Stimulated activated CD4-positive, alpha-beta T cell treated with anti-CD3 and anti-CD28 coated beads, Interleukin-1b, Interleukin-23, amount 100 ng/mL, for 4 hours (primary cell): ENCODE measurements around the gene CNBD2.
"Not testable (repeated sequence)": the region's sequence is repeated elsewhere in the genome, so short reads cannot be mapped to it uniquely, and the experiment has no call there.

Experiments
- DNase-seq, 2 donors: peaks; one replicate each; pipeline ENCODE4 v3.0.0-alpha.2; 2020; ENCODE audit warnings: low read depth in 2 of 2

The CNBD2 gene

DNA sequence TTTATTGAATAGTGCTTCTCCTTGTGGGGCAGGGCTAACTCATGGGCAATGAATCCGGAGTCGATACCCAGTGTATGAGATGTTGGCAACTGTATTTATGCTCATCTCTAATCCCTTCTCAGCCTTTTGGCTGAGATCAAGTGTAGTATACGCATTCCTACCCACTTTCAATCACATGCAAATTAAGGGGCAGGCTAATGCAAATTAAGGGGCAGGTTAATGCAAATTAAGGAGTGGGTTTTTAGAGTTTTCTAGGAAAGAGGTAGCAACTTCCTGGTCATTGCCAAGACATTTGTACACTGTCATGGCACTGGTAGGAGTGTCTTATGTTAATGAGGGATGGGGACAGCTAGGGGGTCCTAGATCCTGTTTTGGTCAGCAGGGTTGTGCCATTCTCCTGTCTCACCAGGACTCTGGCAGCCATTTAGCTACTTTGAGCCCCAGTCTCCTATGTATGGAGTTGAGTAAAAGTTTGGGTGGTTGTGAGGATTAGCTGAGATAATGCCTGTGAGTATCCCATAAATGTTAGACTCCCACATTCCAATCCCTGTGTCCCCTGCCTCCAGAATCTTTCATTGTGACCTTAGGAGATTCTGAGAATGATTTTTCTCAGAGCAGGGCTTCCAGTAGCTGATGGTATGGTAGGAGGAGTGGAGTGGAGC lies at the start of gene CNBD2:
Gene CNBD2, plus strand, starts transcription at position 612 of the 662 bp plus-strand sequence. CDS start 173 bp downstream, outside the sequence.
- no peak for DNase-seq

- DNase-seq: no peak
Measured at GRCh38 chr20:35920523-35920922, 47.9 kb upstream of the CNBD2 start.

DNA sequence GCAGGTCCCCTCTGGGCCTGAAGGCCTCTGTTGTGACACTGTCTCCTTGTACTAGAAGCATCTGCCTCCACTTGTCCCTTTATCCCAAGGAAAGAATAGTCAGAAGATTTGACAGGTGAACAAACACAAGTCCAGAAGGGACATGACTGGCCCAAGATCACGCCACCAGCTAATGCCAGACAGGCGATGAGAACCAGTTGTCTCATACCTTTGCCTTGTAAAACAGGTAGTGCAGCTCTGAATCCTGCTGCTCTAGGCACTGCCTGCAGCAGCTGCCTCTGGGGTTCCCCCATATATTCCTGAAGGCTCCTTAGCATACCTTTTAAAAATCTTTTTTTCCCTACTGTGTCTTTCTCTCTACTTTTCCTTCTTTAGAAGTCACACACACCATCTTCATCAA lies 39.1 kb upstream of the CNBD2 start:
- DNase-seq: no peak

GRCh38 chr20:35934050-35934449 lies 34.3 kb upstream of the CNBD2 start:
- DNase-seq: no peak

DNA sequence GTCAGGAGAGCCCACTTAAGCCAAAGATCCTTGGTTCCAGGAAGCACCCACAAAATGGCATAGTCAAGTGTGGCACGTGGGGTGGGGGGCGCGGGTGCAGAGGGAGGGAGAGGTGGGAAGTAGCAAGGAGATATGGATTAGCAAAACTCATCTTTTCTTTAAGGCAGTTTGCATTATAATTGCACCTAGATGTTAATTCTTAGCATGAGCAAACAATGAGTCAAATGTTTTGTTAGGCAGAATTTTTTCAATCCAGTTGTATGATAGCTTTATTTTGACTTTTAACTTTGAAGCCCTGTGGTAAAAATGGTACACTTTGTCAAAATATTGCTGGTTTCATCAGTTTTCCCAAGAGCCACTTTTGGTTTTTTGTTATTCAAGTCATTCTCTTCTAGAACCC lies 29.1 kb upstream of the CNBD2 start:
- no peak for DNase-seq

DNA sequence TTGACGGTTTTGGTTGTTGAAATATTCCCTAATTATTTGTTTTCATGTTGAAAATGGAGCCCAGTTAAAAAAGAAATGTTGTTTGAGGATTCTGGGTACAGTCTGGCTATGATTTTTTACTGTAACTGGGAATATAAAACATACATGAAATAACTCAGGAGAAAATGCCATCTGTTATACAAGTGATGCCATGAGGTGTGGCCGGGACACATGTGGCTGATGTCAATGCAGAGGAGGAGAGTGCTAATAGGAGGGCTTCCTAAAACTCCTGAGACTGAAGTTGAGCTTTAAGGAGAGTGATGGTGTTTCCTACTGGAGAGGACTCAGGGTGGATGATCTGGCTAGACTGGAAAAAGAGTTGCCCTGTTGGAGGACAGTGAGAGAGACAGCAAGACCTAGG lies 26.8 kb upstream of the CNBD2 start:
- DNase-seq: no peak

GRCh38 chr20:35942243-35942642 lies 26.1 kb upstream of the CNBD2 start:
- DNase-seq: no peak

- DNase-seq: no peak
Measured at GRCh38 chr20:35947489-35947888, 20.9 kb upstream of the CNBD2 start.

DNA sequence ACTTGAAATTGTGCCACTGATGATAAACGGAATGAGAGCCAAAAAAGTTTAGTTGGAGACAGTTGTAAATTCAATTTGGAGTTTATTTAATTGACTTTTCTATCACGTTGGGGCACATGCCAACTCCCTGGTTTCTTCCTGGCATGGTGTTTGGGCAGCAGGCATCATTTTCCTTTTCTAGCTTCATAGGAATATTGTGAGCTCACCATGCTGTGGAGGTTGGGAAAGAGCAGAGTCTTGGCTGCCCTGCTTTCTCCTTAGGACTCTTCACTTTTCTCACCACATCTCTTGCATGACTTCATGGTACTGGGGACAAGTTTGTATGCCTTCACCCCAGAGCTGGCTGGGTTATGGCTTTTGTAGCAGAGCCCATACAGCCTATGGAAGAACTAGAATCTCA lies 20.5 kb upstream of the CNBD2 start:
- DNase-seq: no peak

DNA sequence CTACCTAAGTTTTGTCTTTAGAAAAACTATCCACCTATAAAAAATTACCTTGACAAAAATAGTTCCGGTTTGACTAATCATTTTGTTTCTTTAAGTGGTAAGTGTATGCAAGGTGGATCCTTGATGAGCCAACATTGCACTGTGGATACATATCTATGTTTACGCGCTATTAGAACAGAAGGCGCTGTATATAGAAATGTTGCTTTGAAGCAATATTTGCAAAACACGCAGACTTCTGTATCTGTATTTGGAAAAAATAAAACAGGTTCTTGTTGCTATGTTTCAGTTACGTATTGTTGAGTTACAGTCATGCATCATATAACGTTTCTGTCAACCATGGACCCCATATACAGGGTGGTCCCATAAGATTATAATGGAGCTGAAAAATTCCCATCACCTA lies 18.3 kb upstream of the CNBD2 start:
- no peak for DNase-seq

DNA sequence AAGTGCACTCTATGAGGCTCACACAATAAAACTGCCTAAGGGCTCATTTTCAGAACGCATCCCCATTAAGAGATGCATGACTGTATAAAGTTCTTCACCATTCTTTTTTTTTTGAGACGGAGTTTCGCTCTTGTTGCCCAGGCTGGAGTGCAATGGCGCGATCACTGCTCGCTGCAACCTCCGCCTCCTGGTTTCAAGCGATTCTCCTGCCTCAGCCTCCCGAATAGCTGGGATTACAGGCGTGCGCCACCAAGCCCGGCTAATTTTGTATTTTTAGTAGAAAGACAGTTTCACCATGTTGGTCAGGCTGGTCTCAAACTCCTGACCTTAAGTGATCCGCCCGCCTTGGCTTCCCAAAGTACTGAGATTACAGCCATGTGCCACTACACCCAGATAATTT lies 16.3 kb upstream of the CNBD2 start:
- DNase-seq: not testable (repeated sequence)

DNA sequence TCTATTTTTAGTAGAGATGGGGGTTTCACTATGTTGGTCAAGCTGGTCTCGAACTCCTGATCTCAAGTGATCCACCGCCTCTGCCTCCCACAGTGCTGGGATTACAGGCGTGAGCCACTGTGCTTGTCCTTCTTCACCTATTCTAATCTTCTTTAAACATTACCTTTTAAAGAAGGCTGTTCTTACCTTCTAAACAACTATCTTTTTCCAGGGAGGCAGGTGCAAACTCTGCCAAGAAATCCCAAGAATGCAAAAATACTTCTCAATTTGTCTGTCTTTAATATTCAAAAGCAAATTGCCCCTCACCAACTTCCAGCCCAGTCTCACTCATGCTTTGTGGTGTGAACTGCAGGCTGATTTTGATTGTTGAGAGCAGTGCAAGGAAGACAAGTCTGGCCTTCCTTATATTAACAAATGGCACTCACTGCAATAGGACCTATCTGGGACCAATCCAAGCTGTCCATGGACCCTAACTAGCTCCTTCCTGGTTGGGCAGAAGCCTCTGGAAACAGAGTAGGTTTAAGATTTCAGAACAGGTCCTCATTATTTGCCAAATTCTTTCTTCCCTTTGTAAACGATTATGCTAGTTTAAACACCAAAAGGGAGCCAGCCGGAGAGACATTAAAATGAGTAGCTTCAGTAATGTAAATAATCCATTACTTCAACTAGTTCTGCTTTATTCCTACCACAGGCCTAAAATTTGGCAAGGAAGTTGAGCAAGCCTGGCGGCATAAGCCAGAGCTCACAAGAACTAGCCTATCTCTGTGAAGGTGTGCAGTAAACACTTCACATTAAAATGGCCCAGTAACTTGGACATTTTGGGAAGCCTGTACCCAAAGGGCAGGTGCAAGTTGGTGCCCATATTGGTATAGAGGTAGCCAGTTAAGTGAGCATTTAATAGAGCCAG lies 15.7 kb upstream of the CNBD2 start:
- no peak for DNase-seq

DNA sequence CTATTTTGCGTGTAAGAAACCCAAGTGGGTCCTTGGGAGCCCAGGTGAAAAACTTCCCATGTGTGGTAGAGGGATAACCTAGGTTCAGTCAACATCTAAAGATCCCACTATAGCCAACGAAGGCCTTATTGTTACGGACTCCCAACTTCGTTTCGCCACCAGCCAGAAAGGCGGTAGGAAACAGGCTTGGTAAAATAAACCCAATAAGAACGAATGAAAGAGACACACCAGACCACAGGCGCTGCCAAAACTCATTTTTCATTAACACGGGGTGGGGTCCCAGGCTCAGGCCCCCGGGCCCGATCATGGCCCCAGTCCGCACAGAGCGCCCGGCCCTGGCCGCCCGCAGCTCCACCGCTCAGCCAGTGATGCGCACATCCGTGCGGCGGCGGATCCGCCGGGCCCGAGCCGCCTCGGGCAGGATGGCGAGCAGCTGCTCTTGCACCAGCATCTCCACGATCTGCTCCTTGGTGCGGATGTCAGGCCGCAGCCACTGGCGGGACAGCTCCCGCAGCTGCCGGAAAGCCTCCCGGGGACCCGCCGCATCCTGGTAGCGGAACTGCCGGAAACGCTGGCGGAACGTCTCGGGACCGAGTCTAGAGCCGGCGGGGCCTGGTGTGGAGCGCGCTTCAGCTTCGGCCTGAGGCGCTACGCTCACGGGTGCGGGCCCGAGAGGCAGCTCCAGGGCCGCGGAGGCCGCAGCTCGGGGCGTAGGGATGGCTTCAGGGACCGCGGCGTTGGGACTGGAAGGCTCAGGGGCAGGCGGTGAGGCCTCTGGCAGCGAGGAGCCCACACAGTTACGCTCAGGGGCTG lies 14.8 kb upstream of the CNBD2 start:
- DNase-seq: peak; percentile 34 to 49

GRCh38 chr20:35954200-35954906 lies 14.0 kb upstream of the CNBD2 start, which contains the start of gene SCAND1:
Gene SCAND1, minus strand, starts transcription at chr20:35954502. Its CDS starts 218 bp downstream, at chr20:35954284.
- peak; percentile 91 to 93 for DNase-seq

DNA sequence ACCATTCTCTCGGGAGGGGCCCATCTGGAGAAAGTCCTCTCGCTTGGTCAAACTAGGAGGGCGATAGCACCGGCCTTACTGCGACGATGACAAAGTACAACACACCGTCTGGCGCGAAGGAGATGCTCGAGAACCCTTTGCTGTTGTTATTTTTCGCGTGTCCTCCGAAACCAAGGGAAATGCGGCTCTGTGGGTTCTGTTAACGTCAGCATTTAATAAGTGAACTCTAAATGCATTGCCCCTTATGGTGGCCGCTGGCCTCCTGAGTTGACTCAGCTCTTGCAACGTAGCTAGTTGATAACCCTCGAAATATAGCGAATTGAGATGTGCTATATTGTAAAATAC lies 13.5 kb upstream of the CNBD2 start:
- DNase-seq: peak in 1 of 2 donors; percentile 15

DNA sequence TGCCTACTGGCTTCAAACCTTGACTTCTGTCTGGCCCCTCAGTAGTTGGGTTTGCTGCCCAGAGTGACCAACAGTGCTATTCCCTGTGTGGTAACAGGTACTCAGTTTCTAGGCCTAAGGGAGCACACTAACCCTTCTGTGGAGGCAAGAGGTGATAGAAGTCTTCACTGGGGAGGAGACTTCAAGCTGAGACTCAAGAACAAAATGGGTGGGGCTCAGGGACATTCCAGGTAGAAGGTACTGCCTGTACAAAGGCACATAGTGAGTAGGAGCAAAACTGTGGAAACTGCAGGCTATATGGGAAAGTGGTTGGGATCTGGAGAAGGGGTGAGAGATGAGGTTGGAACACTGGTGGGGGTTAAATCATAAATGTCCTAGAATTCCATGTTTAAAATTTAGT lies 11.8 kb upstream of the CNBD2 start:
- no peak for DNase-seq

GRCh38 chr20:35959291-35959690 lies 9.1 kb upstream of the CNBD2 start:
- not testable (repeated sequence) for DNase-seq

- DNase-seq: no peak
Measured at GRCh38 chr20:35963878-35964277, 4.5 kb upstream of the CNBD2 start.

GRCh38 chr20:35968930-35969329 lies 540 bp downstream of the CNBD2 start:
- DNase-seq: no peak

DNA sequence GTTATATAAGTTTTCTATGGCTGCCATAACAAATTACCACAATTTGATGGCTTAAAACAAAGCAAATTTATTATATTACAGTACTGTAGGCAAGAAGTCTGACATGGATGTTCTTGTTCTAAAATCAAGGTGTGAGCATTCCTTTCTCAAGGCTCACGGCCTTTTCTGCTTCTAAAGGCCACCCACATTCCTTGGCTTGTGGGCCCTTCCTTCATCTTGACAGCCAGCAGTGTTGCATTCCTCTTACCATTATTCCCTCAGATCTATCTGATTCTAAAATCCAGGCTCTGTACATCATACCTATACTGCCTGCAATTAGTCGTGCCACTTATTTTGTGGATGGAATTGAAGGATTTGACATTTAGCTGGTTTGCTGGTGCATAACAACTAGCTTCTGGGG lies 3.6 kb downstream of the CNBD2 start:
- DNase-seq: no peak

DNA sequence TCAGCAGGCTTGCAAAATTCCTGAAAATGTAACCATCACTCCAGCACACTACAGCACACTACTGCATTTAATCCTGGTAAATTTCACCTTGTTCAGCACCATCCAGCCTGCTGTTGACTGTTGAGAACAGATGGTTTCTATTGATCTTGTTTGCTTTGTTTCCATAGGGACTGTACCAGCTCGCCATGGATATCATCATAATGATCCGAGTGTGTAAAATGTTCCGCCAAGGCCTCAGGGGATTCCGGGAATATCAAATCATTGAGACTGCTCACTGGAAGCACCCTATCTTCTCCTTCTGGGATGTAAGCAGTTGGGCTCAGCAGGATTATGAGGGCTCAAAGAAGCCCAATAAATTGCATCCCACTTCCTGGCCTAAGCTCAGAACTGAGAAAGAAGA lies 4.1 kb downstream of the CNBD2 start:
- DNase-seq: no peak

DNA sequence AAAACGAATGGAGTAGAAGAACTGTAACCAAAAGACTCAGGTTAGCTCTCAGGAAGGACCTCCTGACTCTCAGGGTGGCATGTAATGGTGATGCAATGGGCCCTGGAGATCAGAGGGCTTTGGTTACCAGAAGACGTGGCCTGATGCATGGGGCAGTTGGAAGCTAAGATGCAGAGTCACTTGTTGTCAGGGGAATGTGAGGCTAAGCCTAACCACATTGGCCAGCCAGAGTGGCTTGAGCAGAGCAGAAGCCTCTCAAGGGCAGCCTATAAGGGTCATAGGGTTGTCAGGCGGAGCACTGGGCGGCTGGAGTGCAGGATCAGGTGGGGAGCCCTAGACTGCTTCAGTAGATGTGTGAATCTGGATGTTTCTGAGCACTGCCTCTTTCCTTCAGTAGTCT lies 5.9 kb downstream of the CNBD2 start:
- DNase-seq: no peak
